Measurements from ENCODE around the gene THOP1. TPM values are rescaled to one million over a fixed set of nuclear protein-coding genes. Genes with fewer than 3 reads are reported as not detected.

THOP1 gene
- total and polyA plus RNA-seq, 2 donors from 2014 or later, result 36.8 to 42.9 TPM

GRCh38 chr19:2767688-2768087 is 17.6 kb upstream of the THOP1 start:
- intact Hi-C loops (cut with DNase I), result no loop called here

DNA sequence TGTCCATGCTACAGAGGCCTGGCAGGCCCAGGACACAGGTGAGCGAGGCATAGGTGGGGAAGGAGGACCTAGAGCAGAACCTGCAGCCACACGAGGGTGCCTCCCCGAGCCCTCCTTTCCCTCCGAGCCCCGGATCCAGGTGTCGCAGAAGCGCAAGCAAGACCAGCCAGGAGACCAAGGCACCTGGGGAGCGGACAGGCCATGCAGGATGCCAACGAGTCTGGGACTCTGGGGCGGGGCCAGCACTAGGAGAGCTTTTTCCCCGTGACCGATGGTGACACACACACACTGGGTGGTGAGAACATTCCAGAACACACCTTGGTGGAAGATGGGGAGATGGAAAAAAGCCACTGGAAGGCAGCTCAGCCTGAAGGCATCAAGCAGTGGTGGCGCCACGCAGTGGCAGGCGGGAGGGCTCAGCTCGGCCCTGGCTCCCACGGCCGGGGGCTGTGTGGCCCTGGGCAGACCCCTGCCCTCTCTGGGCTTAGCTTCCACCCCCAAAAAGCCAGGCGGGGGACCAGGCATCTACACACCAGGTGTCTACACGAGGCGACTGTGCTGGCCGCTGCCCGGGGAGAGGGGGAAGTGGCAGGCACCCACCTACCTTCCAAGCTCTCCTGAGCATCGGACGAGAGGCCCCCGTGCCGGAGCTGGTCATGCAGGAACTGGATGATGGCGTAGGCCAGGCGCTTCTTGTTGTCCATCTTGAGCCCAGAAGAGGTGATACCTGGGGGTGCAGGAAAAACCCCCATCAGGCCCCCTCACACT is 16.8 kb upstream of the THOP1 start:
- Histone ChIP-seq H3K4me1 (ENCODE audit: control insufficient read depth in 2 of 3, insufficient read depth in 2 of 3, low read depth in 1 of 3, low read length in 3 of 3) (peaks cover 0 to 10% (median 0%) of the 10 kb centered on the region in 3 donors), H3K27ac (ENCODE audit: low read depth in 2 of 2, low read length in 2 of 2) (no peak overlapping the region), H3K9ac (ENCODE audit: low read length in 3 of 3) (no peak overlapping the region), H3K27me3 (ENCODE audit: control insufficient read depth, insufficient read depth, low read length) (no peaks in the 10 kb centered on the region), H3K36me3 (ENCODE audit: control insufficient read depth in 2 of 3, insufficient read depth in 3 of 3, low read length in 3 of 3) (peaks cover 0 to 14% (median 2%) of the 10 kb centered on the region in 3 donors), H3K4me3 (ENCODE audit: low read length in 3 of 3) (no peak overlapping the region), H3K9me3 (ENCODE audit: control insufficient read depth in 2 of 3, insufficient read depth in 1 of 3, low read length in 3 of 3) (no peaks in the 10 kb centered on the region)
- FAIRE-seq (no peak), DNase-seq (no peak)
- intact Hi-C loops (cut with DNase I), result no loop called here
- no peak for TF ChIP-seq CTCF (IDR thresholded peaks at IDR 0.05; ENCODE audit: borderline replicate concordance, extremely low read depth, insufficient read depth)

More at GRCh38 chr19:2767688-2768087, 17.6 kb upstream of the THOP1 start:
- DNase-seq (no peak), FAIRE-seq (no peak)
- H3K4me3 ChIP-seq (ENCODE audit: low read length in 3 of 3), result no peak overlapping the region
- no peak for TF ChIP-seq CTCF (IDR thresholded peaks at IDR 0.05; ENCODE audit: borderline replicate concordance, extremely low read depth, insufficient read depth)
- no peaks in the 10 kb centered on the region for H3K27me3 ChIP-seq (ENCODE audit: control insufficient read depth, insufficient read depth, low read length)
- peaks cover 0 to 10% (median 0%) of the 10 kb centered on the region in 3 donors for H3K4me1 ChIP-seq (ENCODE audit: control insufficient read depth in 2 of 3, insufficient read depth in 2 of 3, low read depth in 1 of 3, low read length in 3 of 3)
- H3K9me3 ChIP-seq (ENCODE audit: control insufficient read depth in 2 of 3, insufficient read depth in 1 of 3, low read length in 3 of 3), result no peaks in the 10 kb centered on the region
- H3K9ac ChIP-seq (ENCODE audit: low read length in 3 of 3), result no peak overlapping the region
- peaks cover 0 to 14% (median 2%) of the 10 kb centered on the region in 3 donors for H3K36me3 ChIP-seq (ENCODE audit: control insufficient read depth in 2 of 3, insufficient read depth in 3 of 3, low read length in 3 of 3)
- H3K27ac ChIP-seq (ENCODE audit: low read depth in 2 of 2, low read length in 2 of 2), result no peak overlapping the region

- DNase-seq (no peak), FAIRE-seq (no peak)
- Histone ChIP-seq H3K9me3 (ENCODE audit: control insufficient read depth in 2 of 3, insufficient read depth in 1 of 3, low read length in 3 of 3) (no peaks in the 10 kb centered on the region), H3K27me3 (ENCODE audit: control insufficient read depth, insufficient read depth, low read length) (no peaks in the 10 kb centered on the region), H3K4me3 (ENCODE audit: low read length in 3 of 3) (no peak overlapping the region), H3K4me1 (ENCODE audit: control insufficient read depth in 2 of 3, insufficient read depth in 2 of 3, low read depth in 1 of 3, low read length in 3 of 3) (peaks cover 0 to 12% (median 0%) of the 10 kb centered on the region in 3 donors), H3K36me3 (ENCODE audit: control insufficient read depth in 2 of 3, insufficient read depth in 3 of 3, low read length in 3 of 3) (peaks cover 0 to 8% (median 2%) of the 10 kb centered on the region in 3 donors), H3K27ac (ENCODE audit: low read depth in 2 of 2, low read length in 2 of 2) (no peak overlapping the region), H3K9ac (ENCODE audit: low read length in 3 of 3) (no peak overlapping the region)
- intact Hi-C loops (cut with DNase I), result no loop called here
- TF ChIP-seq CTCF (IDR thresholded peaks at IDR 0.05; ENCODE audit: borderline replicate concordance, extremely low read depth, insufficient read depth), result no peak
Observed at GRCh38 chr19:2769218-2769617, 16.1 kb upstream of the THOP1 start.
